NCI-H2107 (cell line): ENCODE measurements around the gene CMTM5.
"Not testable (repeated sequence)": the region's sequence is repeated elsewhere in the genome, so short reads cannot be mapped to it uniquely, and the experiment has no call there.

Source experiments
- DNase-seq: peaks from one replicate; lab custom pipeline; 2025; lab: John Stamatoyannopoulos, UW

CMTM5 gene

DNA sequence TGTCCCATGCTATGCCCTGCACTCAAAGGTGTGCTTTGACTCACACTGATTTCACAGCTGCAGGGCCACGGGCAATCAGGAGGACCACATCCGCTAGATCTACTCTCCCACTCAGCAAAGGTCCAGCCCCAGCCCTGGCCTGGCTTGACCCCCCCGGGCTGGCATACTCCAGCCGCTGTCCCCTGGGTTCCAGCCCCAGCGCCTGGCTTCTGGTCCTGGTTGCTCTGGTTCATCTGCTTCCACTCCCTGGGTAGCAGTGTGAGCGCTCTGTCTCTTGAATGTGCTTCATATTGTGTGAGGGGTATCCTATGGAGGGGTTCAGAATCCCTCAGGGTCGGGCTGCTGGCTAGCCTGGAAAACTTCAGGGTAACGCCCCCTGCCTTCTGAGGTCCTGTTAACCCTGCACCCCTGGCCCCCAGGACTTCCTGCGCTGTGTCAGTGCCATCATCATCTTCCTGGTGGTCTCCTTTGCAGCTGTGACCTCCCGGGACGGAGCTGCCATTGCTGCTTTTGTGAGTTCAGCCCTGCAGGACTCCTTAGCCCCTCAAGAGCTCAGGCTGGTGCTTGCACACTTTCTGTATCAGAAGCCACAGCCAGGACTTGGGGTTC, 1.9 kb downstream of the CMTM5 start:
- DNase-seq = no peak

- peak; percentile 86 for DNase-seq
These were observed 2.7 kb downstream of the CMTM5 start for GRCh38 chr14:23379366-23380196.

DNA sequence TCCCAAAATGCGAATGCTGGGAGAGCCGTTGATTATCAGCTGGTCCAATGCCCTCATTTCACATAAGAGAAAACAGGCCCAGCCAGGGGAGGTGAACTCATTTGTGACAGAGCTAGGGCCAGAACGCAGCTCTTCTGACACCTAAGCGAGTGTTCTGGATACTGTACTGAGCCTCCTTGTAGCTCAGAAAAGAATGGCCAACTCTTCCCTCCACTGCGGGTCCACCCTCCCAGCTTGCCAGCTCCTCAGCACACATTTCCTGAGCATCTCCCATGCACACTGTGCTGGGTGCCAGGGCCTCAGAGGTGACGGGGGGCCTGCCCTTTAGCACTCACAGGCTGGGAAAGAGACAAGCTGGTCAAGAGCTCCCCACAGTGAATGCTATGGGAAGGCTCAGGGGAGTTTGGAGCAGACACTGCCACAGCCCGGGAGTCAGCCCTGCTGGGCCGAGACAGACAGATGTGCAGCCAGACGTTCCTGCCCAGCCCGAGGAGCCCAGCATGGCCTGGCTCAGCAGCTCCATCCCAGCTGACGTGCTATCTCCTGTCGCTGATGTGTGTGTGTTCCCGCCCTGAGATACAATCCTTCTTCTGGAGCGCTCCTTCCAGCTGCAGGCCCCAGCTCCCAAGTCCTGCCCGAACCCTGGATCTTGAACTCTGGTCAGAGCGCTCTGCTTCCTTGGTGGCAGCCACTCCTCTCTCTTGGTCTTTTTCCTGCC, 3.5 kb downstream of the CMTM5 start:
- no peak for DNase-seq

- no peak for DNase-seq
These were observed 4.1 kb downstream of the CMTM5 start for GRCh38 chr14:23380976-23381375.

- no peak for DNase-seq
These were observed 5.0 kb downstream of the CMTM5 start for GRCh38 chr14:23381871-23382270.

DNA sequence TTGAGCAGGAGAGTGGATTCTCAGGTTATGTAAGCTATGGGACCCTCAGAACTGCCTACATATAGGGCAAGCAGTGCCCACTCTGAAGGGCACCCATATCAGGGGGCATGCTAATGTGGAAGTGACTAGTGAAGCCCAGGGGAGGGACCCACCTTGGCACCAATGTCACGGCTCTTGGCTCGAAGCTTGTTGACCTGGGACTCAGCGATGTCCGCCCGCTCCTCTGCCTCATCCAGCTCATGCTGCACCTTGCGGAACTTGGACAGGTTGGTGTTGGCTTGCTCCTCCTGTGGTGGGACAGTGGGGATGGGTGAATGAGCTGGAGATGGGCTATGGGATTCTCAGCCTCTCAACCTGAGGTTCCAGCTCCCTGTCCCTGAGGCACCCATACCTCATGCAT, 5.4 kb downstream of the CMTM5 start:
- DNase-seq = no peak

DNA sequence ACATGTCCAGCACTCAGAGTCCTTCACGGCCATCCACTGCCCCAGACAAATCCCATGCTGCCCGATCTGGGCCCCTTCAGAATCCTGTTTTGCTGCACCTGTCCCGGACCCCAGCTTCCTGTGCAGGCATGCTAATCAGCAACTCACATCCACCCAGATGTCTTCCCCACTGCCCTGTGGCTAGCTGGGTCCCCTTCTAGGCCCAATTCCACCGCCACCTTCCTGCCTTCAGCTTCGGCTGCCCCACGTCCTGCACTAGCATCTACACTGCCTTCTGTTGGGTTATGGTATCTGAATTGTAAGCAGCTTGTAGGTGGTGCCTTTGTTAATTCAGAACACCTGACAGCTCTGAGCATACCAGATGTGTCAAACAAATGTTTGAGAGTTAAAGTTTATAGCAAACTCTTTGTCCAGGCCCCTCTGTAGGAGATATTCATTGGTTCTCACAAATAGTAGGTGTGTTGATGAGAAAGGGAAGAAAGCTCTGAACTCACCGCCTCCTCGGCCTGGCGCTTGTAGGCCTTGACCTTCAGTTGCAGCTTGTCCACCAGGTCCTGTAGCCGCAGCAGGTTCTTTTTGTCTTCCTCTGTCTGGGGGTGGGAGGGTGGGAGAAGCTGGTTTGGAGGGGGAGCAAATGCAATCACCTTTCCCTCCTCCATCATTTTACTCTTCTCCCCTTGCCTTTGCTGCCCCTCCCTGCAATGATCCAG, 6.0 kb downstream of the CMTM5 start:
- no peak for DNase-seq

- DNase-seq = no peak
These were observed 7.7 kb downstream of the CMTM5 start for GRCh38 chr14:23384364-23385080.

DNA sequence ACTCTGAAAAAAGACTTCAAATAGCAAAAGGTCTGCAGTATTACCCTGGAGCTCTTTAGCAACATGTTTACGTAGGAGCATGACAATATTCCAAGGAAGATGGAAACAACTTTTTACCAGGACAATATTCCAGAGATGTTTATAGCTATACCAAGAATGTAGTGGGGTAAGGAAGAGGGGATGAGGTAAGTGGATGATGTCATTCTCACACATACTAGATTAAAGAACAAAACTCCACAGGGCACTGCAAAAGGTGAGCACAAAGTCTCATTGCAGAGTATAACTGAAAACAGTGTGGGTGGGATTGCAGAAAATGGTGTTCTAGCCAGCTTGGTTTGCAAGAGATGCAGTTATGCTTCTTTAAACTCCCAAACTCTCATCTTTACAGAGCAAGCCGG, 8.4 kb downstream of the CMTM5 start:
- no peak for DNase-seq

DNA sequence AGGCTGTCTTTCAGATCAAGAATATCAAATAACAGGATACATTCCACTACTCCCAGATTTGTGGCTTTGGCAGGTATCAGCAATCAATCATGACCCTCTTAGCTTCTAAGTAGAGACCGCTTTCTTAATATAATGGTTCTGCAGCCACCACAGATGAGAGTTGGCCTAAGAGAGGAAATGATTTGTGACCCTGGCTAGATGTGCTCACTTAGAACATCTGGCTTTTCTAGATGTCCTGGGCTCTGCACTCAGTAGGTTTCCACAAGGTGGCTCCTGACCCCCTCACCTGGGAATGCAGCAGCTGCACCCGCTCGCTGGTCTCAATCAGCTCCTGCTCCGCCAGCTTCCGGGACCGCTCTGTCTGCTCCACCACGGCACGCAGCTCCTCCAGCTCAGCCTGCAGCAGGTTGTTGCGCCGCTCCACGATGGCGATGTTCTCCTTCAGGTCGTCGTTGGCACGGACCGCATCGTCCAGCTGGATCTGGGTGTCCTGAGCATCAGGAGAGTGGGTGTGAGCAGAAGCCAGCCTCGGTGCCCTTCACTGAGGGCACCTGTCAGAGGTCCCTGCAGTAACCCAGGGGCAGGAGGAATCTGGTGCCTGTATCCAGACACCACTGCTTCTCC, 8.9 kb downstream of the CMTM5 start:
- DNase-seq = no peak

GRCh38 chr14:23386266-23386657, 9.4 kb downstream of the CMTM5 start:
- DNase-seq = not testable (repeated sequence)

GRCh38 chr14:23386999-23387398, 10.2 kb downstream of the CMTM5 start:
- DNase-seq = no peak

DNA sequence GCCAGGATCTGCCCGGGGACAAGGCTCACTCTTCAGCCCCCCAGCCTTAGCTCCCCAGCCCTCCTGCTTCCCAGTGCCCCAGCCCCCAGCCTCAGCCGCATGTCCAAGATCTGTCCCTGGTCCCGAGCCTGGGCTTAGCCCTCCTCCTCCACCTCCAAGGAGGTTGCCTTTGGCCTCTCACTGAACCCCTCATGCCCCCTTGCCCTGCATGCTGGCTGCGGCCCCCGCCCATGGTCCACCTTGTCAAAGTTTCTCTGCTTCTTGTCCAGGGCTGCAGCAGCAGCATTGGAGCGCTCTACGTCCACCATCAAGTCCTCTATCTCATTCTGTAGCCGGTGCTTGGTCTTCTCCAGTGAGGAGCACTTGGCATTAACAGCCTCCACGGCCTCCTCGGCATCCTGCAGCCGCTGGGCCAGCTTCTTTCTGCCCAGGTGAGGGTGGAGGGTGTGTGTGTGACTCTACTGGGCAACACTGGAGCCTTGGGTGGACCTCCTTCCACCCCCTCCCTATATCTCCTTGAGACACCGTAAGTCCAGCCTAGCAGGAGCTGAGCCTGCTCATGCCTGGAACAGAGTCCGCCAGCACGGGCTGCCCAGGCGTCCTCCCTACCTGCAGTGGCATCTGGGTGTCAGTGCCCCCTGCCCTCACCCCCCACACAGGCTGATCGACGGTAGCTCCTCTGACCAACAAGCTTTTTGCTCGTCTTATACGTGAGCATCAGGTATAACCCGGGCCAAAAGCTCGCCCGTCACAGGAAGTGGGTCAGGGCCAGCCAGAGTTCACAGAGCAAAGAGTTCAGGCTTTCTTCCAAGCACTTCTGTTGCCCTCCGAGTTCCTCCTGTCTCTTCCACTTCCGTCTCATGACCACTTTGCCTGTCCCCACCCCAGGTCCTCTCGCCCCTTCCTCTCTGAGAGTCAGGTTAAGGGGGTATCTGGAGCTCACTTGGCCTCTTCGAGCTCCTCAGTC, 11.4 kb downstream of the CMTM5 start:
- DNase-seq = no peak

DNA sequence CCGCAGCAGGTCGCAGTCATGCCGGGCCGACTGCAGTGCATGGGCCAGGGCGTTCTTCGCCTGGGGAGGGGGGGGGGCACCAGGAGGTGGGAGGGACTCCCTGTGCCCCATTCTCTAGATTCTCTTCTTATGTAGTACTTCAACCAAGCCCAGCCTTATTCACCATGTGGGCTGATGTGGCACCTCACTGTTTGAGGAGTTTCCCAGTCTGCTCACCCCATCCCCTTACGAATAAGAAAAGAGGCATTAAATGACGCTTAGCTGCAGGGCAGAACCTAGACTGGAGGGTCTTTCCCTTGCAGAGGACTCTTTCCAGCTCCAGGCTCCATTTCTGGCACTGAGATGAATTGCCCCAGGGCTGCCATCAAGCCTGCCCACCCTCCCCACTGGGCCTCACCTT, 12.2 kb downstream of the CMTM5 start:
- DNase-seq = no peak

- no peak for DNase-seq
These were observed 12.6 kb downstream of the CMTM5 start for GRCh38 chr14:23389396-23389795.

GRCh38 chr14:23389871-23390270, 13.0 kb downstream of the CMTM5 start:
- not testable (repeated sequence) for DNase-seq

DNA sequence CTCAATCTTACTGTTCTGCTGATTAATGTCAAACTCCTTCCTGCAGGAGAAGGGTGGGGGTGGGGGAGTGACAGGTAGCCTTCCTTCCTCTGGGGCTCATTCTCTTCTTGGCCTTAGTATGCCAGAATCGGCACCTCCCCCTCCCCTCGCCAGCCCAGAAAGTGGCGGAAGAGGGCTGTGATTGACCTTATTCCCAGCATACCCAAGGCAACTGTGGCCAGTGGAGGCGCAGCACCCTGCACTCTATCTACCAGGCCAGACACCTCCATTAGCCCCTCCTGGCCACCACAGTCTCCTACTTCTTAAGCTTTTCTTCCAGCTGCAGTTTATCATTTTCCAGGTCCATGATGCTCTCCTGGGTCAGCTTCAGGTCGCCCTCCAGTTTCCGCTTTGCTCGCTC, 15.8 kb downstream of the CMTM5 start:
- no peak for DNase-seq

DNA sequence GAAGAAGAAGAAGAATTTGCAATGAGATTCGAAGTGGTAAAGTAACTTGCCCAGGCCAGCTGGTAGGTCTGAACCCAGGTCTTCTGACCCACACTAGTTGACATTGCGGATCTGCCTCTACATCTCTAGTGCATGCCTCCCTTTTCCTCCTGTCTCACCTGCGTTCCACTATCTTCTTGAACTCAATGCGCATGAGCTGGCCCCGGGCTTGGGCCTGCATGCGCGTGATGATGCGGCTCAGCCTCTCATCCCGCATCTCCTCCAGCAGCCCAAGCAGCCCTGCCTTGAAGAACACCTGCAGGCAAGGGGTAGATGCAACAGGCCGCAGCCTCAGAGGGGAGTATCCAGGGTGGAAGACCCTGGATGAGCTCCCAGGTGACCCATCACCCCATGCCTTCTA, 19.3 kb downstream of the CMTM5 start:
- no peak for DNase-seq

DNA sequence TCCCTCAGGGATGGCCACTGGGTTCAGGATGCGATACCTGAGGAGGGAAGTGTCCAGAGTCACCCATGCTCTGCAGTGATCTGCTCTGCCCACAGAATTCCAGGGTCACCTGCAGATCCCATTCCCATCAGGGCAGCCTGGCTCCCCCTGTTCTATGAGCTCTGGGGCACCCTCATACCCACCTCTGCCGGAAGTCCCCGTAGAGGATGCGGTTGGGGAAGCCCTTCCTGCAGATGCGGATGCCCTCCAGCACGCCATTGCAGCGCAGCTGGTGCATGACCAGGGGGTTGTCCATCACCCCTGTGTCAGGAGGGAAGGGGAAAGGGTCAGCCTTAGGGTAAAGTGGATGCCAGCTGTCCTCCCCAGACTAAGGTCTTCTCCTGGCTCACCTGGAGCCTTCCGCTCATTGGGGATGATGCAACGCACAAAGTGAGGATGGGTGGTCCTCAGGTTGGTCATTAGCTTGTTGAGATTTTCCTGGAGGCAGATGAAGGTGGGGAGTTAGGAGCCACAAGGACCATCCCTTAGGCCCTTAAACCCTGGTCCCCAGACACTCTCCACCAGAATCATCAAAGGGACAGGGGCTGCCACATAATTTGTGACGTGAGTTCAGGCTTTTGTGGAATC, 20.0 kb downstream of the CMTM5 start:
- DNase-seq = no peak

DNA sequence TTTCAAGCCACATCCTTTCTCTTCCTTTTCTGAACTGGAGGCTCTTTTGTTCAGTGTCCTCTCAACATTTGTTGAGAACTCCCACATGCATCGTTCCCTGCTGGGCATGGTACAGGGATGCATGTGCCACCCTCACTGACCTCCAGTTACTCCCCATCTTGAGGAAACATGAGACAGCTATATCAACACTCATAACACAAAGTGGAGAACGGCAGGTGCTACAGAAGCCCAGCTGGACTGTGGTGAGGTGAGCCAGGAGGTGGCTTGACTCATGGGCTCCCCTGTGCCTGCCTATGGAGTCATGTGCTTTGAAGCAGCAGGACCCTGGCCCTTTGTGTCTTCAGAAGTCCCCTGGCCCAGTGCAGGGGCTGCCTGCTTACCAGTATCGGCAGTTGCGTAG, 21.5 kb downstream of the CMTM5 start:
- DNase-seq = peak; percentile 91
